ENCODE measurements around the gene CYBA. TPM values are rescaled to one million over a fixed set of nuclear protein-coding genes. Genes with fewer than 3 reads are reported as not detected.

Gene CYBA
- total RNA-seq, 1 donor from 2014 or later: 140 TPM

DNA sequence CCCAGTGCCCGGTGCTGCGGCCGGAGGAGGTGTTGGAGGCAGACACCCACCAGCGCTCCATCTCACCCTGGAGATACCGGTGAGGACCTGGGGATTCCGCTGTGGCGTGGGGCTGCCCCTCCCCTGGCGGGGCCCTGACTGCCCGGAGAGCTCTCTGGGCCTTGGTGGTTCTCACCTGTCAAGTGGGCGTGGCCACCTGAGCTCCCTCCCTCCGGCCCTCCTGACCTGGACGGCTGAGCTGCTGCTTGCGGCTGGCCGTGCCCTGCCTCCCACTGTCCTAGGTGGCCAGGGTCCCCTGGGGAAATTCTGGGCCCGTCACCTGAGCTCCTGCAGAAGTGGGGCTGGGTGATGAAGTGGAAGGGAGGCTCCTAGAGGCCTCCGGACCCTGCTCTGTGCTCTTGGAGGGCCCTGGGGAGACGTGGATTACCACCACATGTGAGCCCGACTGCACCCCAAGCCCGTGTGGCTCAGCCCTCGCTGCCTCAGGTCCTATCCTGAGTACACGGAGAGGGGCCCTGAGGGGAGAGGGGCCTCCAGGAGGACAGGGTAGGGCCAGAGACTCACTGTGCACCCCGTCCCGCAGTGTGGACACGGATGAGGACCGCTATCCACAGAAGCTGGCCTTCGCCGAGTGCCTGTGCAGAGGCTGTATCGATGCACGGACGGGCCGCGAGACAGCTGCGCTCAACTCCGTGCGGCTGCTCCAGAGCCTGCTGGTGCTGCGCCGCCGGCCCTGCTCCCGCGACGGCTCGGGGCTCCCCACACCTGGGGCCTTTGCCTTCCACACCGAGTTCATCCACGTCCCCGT lies 11.4 kb downstream of the CYBA start:
- TF ChIP-seq, protein P1, sequence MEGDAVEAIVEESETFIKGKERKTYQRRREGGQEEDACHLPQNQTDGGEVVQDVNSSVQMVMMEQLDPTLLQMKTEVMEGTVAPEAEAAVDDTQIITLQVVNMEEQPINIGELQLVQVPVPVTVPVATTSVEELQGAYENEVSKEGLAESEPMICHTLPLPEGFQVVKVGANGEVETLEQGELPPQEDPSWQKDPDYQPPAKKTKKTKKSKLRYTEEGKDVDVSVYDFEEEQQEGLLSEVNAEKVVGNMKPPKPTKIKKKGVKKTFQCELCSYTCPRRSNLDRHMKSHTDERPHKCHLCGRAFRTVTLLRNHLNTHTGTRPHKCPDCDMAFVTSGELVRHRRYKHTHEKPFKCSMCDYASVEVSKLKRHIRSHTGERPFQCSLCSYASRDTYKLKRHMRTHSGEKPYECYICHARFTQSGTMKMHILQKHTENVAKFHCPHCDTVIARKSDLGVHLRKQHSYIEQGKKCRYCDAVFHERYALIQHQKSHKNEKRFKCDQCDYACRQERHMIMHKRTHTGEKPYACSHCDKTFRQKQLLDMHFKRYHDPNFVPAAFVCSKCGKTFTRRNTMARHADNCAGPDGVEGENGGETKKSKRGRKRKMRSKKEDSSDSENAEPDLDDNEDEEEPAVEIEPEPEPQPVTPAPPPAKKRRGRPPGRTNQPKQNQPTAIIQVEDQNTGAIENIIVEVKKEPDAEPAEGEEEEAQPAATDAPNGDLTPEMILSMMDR (IDR thresholded peaks at IDR 0.05; ENCODE audit: unreplicated experiment): no peak

DNA sequence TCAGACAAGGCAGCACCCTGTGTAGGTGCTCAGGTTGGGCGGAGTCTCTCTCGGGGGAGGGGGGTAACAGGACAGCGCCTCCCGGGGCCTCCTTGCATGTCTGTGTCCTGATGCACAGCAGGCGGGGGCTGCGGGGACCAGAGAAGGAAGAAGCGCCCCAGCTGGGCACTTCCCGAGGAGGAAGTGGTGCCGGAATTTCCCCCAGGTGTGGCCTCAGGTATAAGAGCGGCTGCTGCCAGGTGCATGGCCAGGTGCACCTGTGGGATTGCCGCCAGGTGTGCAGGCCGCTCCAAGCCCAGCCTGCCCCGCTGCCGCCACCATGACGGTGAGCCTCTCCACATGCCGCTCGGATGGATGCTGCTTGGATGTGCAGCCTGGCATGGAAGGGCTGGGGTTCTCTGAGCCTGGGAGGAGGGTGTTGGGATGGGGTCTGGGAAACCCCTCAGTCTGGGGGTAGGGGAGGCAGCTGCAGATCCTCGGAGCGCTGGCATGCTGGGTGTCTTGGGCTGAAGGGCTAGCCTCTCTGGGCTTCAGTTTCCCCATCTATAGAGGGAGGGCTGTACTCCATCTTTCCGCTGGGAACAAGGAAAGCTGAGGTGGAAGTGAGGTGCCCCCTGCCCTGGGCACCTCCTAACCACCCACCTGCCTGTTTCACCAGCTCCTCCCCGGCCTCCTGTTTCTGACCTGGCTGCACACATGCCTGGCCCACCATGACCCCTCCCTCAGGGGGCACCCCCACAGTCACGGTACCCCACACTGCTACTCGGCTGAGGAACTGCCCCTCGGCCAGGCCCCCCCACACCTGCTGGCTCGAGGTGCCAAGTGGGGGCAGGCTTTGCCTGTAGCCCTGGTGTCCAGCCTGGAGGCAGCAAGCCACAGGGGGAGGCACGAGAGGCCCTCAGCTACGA lies 12.3 kb downstream of the CYBA start, which contains the start of gene IL17C:
Gene IL17C, plus strand, starts transcription at position 250 of the 908 bp plus-strand sequence. Its CDS starts 70 bp downstream, at position 320.
- Mint-ChIP-seq H3K36me3 (ENCODE audit: low read depth, unreplicated experiment) (peaks cover 7% of the 10 kb centered on the region), H3K4me3 (ENCODE audit: unreplicated experiment) (no peak within 1 kb of the TSS), H3K4me1 (ENCODE audit: unreplicated experiment) (no peaks in the 10 kb centered on the region), H3K27me3 (ENCODE audit: unreplicated experiment) (peaks cover 19% of the 10 kb centered on the region), H3K27ac (ENCODE audit: unreplicated experiment) (no peak within 1 kb of the TSS), H3K9me3 (ENCODE audit: unreplicated experiment) (no peaks in the 10 kb centered on the region)
- DNase-seq (ENCODE audit: low spot score): no peak
- TF ChIP-seq, protein P1 (IDR thresholded peaks at IDR 0.05; ENCODE audit: unreplicated experiment): no peak

More for the DNA sequence above, 11.4 kb downstream of the CYBA start:
- Mint-ChIP-seq H3K4me3 (ENCODE audit: unreplicated experiment) (no peak overlapping the region), H3K36me3 (ENCODE audit: low read depth, unreplicated experiment) (peaks cover 12% of the 10 kb centered on the region), H3K4me1 (ENCODE audit: unreplicated experiment) (no peaks in the 10 kb centered on the region), H3K9me3 (ENCODE audit: unreplicated experiment) (no peaks in the 10 kb centered on the region), H3K27ac (ENCODE audit: unreplicated experiment) (no peak overlapping the region), H3K27me3 (ENCODE audit: unreplicated experiment) (peaks cover 19% of the 10 kb centered on the region)
- DNase-seq (ENCODE audit: low spot score): no peak

DNA sequence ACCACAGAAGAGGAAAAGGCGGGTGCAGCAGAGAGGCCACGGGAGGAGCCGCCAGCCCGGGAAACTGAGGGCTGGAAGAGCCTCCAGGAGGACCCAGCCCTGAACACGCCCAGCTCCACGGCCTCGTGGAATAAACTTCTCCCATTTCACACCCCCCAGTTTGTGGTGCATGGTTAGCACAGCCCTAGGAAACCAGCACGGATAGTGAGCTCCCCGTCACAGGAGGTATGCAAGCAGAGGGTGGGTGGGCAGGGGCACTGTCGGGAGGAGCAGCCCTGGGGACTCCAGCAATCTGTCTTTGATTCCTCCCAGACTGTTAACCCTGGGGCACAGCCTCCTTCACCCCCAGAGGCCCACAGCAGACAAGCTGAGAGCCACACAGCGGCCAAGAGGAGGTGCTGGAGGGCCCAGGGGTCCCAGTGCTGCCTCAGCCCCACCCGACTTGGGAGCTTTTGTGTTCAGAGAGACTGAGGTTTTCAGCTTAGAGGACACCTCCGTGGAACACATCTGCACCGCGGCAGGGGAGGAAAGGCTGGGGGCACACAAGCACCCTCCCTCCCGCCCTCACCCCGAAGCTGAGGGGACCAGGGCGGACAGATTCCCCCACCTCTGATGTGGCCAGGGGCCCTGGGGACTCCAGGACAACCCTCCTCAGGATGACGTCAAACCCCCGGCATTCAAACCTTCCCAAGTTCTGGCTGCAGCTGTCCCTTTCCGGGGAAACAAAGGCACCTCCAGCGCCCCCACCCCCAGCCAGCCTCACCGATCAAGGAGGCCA lies 14.2 kb downstream of the CYBA start:
- Mint-ChIP-seq H3K27me3 (ENCODE audit: unreplicated experiment) (peaks cover 16% of the 10 kb centered on the region), H3K27ac (ENCODE audit: unreplicated experiment) (no peak overlapping the region), H3K36me3 (ENCODE audit: low read depth, unreplicated experiment) (peaks cover 9% of the 10 kb centered on the region), H3K9me3 (ENCODE audit: unreplicated experiment) (no peaks in the 10 kb centered on the region), H3K4me3 (ENCODE audit: unreplicated experiment) (no peak overlapping the region), H3K4me1 (ENCODE audit: unreplicated experiment) (no peaks in the 10 kb centered on the region)
- no peak for DNase-seq (ENCODE audit: low spot score)
- TF ChIP-seq, protein P1 (IDR thresholded peaks at IDR 0.05; ENCODE audit: unreplicated experiment): no peak

DNA sequence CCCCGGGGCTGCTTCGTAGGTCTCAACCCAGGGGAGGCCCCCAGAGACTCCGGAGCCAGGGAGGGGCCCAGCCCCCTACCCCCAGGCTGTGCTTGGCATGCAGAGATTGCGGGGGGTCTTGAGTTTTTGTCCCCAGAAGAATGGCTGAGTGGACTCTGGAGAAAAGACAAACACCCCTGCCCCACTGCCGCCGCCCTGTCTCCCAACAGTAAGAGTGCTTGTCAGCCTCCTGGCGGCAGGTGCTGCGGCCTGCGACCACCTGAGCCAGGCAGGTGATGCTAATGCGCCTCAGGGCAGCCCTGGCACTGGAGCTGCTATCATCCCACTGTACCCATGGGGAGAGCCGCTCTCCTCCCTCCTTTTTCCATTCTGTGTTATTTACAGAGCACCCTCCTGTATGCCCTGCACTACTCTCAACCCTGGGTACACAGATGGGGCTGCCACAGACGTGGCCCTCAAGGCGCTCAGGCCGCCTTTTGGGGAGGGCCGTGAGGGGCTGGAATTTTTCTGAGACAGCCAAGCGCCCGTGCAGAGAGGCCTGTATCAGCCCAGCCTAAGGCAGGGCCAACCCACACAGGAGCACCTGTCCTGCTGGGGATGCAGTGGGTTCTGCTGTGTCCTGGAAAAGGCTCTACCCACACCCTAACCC lies 15.1 kb downstream of the CYBA start:
- Mint-ChIP-seq H3K4me3 (ENCODE audit: unreplicated experiment) (no peak overlapping the region), H3K4me1 (ENCODE audit: unreplicated experiment) (no peaks in the 10 kb centered on the region), H3K9me3 (ENCODE audit: unreplicated experiment) (no peaks in the 10 kb centered on the region), H3K27ac (ENCODE audit: unreplicated experiment) (no peak overlapping the region), H3K27me3 (ENCODE audit: unreplicated experiment) (peaks cover 16% of the 10 kb centered on the region), H3K36me3 (ENCODE audit: low read depth, unreplicated experiment) (peaks cover 15% of the 10 kb centered on the region)
- TF ChIP-seq, protein P1 (IDR thresholded peaks at IDR 0.05; ENCODE audit: unreplicated experiment): no peak
- DNase-seq (ENCODE audit: low spot score): no peak

Data from endothelial cell (in vitro differentiated cells).